Astrocyte (in vitro differentiated cells and primary cell): Measurements from ENCODE around the gene INSYN2B.

ENCODE experiments used
- CTCF ChIP-seq: IDR thresholded peaks from 2 replicates; pipeline ENCODE4 v1.5.1; 2011; ENCODE audit warnings: low read depth, mild to moderate bottlenecking, inconsistent platforms, low read length, moderate library complexity; ENCODE audit not compliant: insufficient read depth
- EZH2 ChIP-seq: IDR thresholded peaks from 2 replicates; pipeline ENCODE4 v1.6.1; 2012; ENCODE audit warnings: mild to moderate bottlenecking, low read length, inconsistent platforms; ENCODE audit not compliant: insufficient read depth

GRCh38 chr5:169970339-169970738 lies 10.0 kb downstream of the INSYN2B start:
- TF ChIP-seq EZH2 = no peak
- TF ChIP-seq CTCF = no peak
